ENCODE results near the gene ELF2. TPM values are rescaled to one million over a fixed set of nuclear protein-coding genes. Genes with fewer than 3 reads are reported as not detected.

The ELF2 gene
- total and polyA plus RNA-seq, 2 experiments from 2014 or later = 33.1 to 46.9 TPM

GRCh38 chr4:139137763-139138162, 39.3 kb downstream of the ELF2 start:
- no peak overlapping the region for H2AFZ ChIP-seq
- WGBS (ENCODE audit: low lambda C conversion rate, missing lambda C conversion rate) = 97% methylated on average over 3 of the region's 3 CpGs

GRCh38 chr4:139134403-139134802, 42.6 kb downstream of the ELF2 start:
- TF ChIP-seq EZH2 (IDR thresholded peaks at IDR 0.05; ENCODE audit: borderline replicate concordance) (no peak), CTCF (IDR thresholded peaks at IDR 0.05; ENCODE audit: poor library complexity) (no peak), EZH2phosphoT487 (IDR thresholded peaks at IDR 0.05; ENCODE audit: low read depth, severe bottlenecking, unreplicated experiment) (no peak)
- Histone ChIP-seq H4K20me1 (ENCODE audit: insufficient read depth, poor library complexity, severe bottlenecking) (no peaks in the 10 kb centered on the region), H3K79me2 (peaks cover 8% of the 10 kb centered on the region), H3K27ac (no peak overlapping the region), H2AFZ (no peak overlapping the region), H3K9me2 (replicated peaks; ENCODE audit: insufficient read depth) (no peaks in the 10 kb centered on the region), H3K9me3 (ENCODE audit: low read depth) (no peaks in the 10 kb centered on the region), H3K4me3 (no peak overlapping the region), H3K27me3 (no peaks in the 10 kb centered on the region), H3K36me3 (replicated peaks; ENCODE audit: insufficient read depth, low read depth) (no peaks in the 10 kb centered on the region), H3K4me2 (no peak overlapping the region), H3K4me1 (ENCODE audit: insufficient read depth) (no peaks in the 10 kb centered on the region)
- DNase-seq (ENCODE audit: low spot score) = no peak

More at GRCh38 chr4:139137763-139138162, 39.3 kb downstream of the ELF2 start:
- DNase-seq (ENCODE audit: low spot score) = no peak
- no peaks in the 10 kb centered on the region for H3K27me3 ChIP-seq
- TF ChIP-seq EZH2 (IDR thresholded peaks at IDR 0.05; ENCODE audit: borderline replicate concordance) (no peak), CTCF (IDR thresholded peaks at IDR 0.05; ENCODE audit: poor library complexity) (no peak)
- peaks cover 37% of the 10 kb centered on the region for H3K79me2 ChIP-seq
- no peak overlapping the region for H3K4me3 ChIP-seq
- no peaks in the 10 kb centered on the region for H4K20me1 ChIP-seq (ENCODE audit: insufficient read depth, poor library complexity, severe bottlenecking)
- no peaks in the 10 kb centered on the region for H3K9me2 ChIP-seq (replicated peaks; ENCODE audit: insufficient read depth)
- H3K27ac ChIP-seq = no peak overlapping the region
- H3K4me1 ChIP-seq (ENCODE audit: insufficient read depth) = no peaks in the 10 kb centered on the region
- H3K36me3 ChIP-seq (replicated peaks; ENCODE audit: insufficient read depth, low read depth) = no peaks in the 10 kb centered on the region
- H3K9me3 ChIP-seq (ENCODE audit: low read depth) = no peaks in the 10 kb centered on the region
- H3K4me2 ChIP-seq = no peak overlapping the region

GRCh38 chr4:139131209-139131870, 45.7 kb downstream of the ELF2 start:
- Histone ChIP-seq H3K4me1 (ENCODE audit: insufficient read depth) (no peaks in the 10 kb centered on the region), H3K36me3 (replicated peaks; ENCODE audit: insufficient read depth, low read depth) (no peaks in the 10 kb centered on the region), H3K27ac (no peak overlapping the region), H3K79me2 (no peaks in the 10 kb centered on the region), H2AFZ (no peak overlapping the region), H3K4me3 (no peak overlapping the region), H3K4me2 (no peak overlapping the region), H3K9me3 (ENCODE audit: low read depth) (no peaks in the 10 kb centered on the region), H4K20me1 (ENCODE audit: insufficient read depth, poor library complexity, severe bottlenecking) (no peaks in the 10 kb centered on the region), H3K9me2 (replicated peaks; ENCODE audit: insufficient read depth) (no peaks in the 10 kb centered on the region), H3K27me3 (no peaks in the 10 kb centered on the region)
- 56% methylated on average over 3 of the region's 3 CpGs for WGBS (ENCODE audit: low lambda C conversion rate, missing lambda C conversion rate)
- no peak for DNase-seq (ENCODE audit: low spot score)
- TF ChIP-seq CTCF (IDR thresholded peaks at IDR 0.05; ENCODE audit: poor library complexity) (no peak), EZH2phosphoT487 (IDR thresholded peaks at IDR 0.05; ENCODE audit: low read depth, severe bottlenecking, unreplicated experiment) (no peak), EZH2 (IDR thresholded peaks at IDR 0.05; ENCODE audit: borderline replicate concordance) (no peak)

All from hepatocyte (in vitro differentiated cells).